Measurements from ENCODE around the gene HSPB9.
A peak's percentile ranks its signal among the peaks of the same experiment; 100 is the strongest.

HSPB9 gene

GRCh38 chr17:42122371-42123303, at the start of gene HSPB9:
Gene HSPB9, plus strand, starts transcription at chr17:42122804. Its CDS starts 47 bp downstream, at chr17:42122851.
- DNase-seq, result peak; percentile 70

GRCh38 chr17:42075789-42076188, 46.8 kb upstream of the HSPB9 start:
- no peak for DNase-seq

GRCh38 chr17:42076797-42077559, 45.6 kb upstream of the HSPB9 start:
- no peak for DNase-seq

DNA sequence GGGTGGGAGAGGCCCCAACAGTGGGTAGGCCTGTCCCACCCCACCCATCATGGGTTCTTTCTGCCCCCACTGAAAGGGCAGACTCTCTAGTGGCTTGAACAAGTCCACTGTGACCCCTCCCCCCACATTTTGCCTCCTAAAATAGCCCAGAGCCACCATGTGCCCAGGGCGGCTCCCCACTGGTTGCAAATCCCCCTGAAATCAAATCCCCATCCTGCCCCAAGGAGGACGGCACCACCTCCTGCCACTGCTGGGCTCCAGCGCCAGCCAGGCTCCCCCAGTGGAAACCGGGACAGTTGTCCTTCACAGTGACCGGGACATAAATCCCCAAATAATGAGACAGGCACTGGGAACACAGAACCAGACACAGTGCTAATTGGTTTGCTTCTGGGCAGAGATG, 44.8 kb upstream of the HSPB9 start:
- DNase-seq, result no peak

- DNase-seq, result no peak
Observed at GRCh38 chr17:42078396-42079043, 44.1 kb upstream of the HSPB9 start.

GRCh38 chr17:42079541-42079940, 43.1 kb upstream of the HSPB9 start:
- DNase-seq, result no peak

- DNase-seq, result no peak
Observed at GRCh38 chr17:42081516-42082129, 41.0 kb upstream of the HSPB9 start.

GRCh38 chr17:42087042-42087701, 35.4 kb upstream of the HSPB9 start:
- no peak for DNase-seq

GRCh38 chr17:42087736-42088705, 34.6 kb upstream of the HSPB9 start:
- no peak for DNase-seq

DNA sequence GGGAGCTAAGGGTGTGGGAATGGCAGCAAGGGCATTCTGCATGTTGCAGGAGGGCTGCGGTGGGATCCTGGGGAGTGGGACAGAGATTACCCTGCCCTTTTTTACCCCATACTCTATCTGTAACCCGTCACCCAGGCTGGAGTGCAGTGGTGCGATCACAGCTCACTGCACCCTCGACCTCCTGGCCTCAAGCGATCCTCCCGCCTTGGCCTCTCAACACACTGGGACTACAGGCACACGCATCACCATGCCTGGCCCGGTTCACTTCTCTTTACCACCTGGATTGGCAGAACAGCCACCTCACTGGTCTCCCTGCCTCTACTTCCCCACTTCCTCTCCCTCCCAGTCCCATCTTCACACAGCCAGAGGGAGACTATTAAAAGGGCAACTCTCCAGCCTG, 33.9 kb upstream of the HSPB9 start:
- no peak for DNase-seq

GRCh38 chr17:42090964-42091790, 31.4 kb upstream of the HSPB9 start:
- DNase-seq, result no peak

DNA sequence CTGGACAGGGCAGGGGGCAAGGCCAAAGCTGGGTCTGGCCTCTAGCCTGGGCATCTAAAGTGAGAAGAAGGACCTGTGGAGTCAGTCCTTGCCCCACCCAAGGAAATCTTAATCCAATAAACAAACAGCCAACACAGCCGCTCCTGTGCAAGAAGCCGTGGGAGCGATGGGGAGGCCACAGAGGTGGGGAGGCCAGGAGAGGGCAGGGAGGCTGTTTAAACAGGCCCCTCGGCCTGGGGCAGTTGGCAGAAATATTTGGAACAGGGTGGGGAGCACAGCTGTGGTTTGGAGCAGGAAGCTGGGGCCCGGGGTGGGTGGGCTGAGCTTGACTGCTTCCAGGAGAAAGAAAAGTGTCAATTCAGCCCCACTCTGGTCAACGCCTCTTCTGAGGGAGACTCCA, 29.7 kb upstream of the HSPB9 start:
- DNase-seq, result no peak

DNA sequence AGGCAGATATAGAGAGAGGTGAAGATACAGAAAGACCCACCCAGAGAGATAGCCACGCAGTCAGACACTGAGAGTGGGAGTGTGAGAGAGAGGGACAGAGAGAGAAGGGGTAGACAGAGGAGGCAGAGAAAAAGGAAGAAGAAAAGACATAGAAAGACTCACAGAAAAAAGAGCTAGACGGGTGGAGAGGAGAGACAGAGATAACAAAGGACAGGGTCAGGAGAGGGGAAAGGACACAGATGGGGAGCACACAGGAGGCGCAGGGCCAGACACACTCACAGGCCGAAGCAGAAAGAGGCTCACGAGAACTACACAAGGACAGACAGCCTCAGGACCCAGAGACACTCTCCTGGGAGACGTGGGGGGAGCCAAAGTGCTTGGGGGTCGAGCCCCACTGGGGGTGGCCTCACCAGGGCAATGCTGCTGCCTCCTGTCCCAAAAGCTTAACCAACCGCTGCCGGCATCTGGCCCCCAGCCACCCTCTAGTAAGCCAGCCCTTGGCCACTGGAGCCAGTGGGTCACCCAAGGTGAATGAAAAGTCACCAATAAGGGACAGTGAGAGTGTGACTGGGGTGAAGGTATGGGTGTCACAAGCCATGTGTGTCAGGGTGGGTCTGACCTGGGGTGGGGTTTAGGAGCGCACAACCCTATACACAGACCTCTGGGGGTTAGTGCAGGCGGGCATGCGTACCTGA, 28.1 kb upstream of the HSPB9 start:
- no peak for DNase-seq

- DNase-seq, result no peak
Observed at GRCh38 chr17:42096360-42097111, 26.1 kb upstream of the HSPB9 start.

DNA sequence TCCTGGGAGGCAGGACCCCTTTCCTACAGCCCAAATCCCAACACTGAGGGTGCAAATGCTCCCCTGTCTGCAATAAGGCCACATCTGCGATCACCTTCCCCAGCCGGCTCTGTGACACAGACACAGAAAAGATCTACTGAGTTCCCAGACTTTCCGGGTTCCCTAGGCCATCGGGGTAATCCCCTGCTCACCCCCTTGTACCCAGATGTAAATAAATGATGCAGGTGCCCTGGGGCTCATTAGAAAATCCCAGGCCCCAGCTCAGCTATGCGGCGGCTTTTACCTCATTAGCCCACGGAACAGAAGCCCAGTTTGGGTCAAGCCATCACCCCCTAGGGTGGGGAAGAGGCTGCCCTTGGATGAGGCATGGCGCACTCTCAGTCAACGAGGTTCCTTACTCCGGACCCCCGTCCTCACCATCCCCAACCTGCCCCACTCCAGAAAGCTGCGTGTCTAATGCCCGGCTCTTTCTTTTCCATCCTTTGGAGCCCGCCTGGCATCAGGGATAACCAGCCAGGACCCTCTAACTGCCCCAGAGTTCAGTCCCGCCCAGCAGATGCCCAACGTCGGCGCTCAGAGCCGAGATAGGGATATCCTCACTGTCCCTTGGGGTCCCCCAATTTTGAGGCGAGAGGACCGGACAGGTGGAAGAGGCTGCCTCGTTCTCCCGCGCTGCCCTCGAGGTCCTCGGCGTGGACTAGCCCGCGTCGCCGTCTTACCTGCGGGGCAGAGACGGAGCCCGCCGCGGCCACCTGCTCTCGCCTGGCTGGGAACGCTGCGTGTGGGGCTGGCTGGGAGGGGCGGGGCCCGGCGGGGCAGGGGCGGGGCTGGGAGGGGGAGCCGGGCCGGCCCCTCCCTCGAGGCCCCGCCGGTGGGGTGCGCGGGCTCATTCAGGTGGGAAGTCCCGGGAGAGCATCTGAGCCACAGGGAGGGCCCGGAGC, 24.6 kb upstream of the HSPB9 start, which contains the start of gene ZNF385C:
Gene ZNF385C (minus strand): TSS at position 783 of the 941 bp plus-strand sequence. CDS start 35,417 bp downstream, outside the sequence.
- DNase-seq, result no peak

DNA sequence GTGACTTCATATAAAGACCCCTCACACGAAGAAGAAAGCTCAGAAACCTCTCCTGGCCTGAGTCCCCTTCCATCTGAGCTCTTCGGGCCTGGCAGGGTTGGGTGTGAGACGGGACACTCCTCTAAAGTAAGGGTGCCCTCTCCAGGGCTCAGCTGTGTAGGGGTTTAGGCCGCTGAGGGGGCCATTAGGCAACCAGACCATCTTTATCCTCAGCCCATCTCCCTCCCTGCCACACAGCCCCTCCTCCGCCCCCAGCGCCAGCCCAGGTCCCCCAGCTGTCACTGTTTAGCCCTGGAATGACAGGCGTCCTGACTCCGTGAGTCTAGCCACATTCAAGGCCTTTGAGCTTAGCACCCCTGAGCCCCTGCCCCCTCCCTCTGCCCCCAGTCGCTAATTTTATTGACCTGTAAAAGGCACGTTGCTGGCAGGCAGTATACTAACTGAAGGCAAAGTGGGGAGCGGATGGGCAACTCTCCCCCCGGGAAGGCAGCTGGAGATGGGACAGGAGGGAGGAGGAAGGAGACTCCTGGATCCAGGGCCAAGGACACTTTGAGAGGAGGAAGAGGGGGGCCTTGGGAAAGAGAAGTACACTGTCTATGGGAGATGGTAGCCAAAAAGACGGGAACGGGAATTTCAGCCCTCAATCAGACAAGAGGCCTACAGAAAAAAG, 23.7 kb upstream of the HSPB9 start:
- no peak for DNase-seq

All from NCI-H1105 treated with DMSO at 0.1 percent for 48 hours (cell line).